ENCODE results near the gene ZNF335.

DNA sequence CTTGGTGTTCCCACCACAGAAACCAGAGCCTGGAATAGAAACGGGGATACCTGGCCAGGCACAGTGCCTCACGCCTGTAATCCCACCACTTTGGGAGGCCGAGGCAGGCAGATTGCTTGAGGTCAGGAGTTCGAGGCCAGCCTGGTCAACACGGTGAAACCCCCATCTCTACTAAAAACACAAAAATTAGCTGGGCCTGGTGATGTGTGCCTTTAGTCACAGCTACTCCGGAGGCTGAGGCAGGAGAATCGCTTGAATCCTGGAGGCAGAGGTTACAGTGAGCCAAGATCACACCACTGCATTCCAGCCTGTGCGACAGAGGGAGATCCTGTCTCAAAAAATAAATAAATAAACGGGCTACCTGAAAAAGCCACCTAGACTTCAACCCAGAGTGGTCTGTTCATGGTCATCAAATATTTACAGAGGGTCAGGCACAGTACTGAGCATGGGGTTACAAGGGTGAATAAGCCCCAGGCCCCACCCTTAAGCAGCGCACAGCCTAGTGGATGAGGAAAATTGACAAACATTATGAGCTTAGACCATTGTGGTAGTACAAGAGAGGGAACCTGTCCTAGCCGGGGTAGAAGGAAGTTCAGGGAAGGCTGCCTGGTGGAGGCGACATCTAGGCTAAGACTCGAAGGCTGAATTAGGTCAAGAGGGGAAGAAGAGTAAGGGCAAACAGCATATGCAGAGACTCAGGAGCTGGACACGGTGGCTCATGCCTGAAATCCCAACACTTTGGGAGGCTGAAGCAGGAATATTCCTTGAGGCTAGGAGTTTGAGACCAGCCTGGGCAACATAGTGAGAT, 44.7 kb downstream of the ZNF335 start:
- TF ChIP-seq, protein P1, sequence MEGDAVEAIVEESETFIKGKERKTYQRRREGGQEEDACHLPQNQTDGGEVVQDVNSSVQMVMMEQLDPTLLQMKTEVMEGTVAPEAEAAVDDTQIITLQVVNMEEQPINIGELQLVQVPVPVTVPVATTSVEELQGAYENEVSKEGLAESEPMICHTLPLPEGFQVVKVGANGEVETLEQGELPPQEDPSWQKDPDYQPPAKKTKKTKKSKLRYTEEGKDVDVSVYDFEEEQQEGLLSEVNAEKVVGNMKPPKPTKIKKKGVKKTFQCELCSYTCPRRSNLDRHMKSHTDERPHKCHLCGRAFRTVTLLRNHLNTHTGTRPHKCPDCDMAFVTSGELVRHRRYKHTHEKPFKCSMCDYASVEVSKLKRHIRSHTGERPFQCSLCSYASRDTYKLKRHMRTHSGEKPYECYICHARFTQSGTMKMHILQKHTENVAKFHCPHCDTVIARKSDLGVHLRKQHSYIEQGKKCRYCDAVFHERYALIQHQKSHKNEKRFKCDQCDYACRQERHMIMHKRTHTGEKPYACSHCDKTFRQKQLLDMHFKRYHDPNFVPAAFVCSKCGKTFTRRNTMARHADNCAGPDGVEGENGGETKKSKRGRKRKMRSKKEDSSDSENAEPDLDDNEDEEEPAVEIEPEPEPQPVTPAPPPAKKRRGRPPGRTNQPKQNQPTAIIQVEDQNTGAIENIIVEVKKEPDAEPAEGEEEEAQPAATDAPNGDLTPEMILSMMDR (IDR thresholded peaks at IDR 0.05) = no peak
- no peak for TF ChIP-seq EZH2 (IDR thresholded peaks at IDR 0.05)
